HG03025 (cell line): Measurements from ENCODE around the gene TRIM2.

Experiments used
- ATAC-seq: cut with Tn5 transposase; IDR thresholded peaks from one replicate; pipeline ENCODE4 v1.9.1; 2021; ENCODE audit warnings: mild to moderate bottlenecking, moderate library complexity; ENCODE audit not compliant: unreplicated experiment, low FRiP score

TRIM2 gene

GRCh38 chr4:153362184-153362583, 157.9 kb downstream of the TRIM2 start:
- ATAC-seq = no peak

GRCh38 chr4:153364061-153364460, 159.8 kb downstream of the TRIM2 start:
- no peak for ATAC-seq

- no peak for ATAC-seq
Observed at GRCh38 chr4:153365003-153365402, 160.8 kb downstream of the TRIM2 start.

- ATAC-seq = no peak
Observed at GRCh38 chr4:153366486-153366885, 162.2 kb downstream of the TRIM2 start.

- ATAC-seq = no peak
Observed at GRCh38 chr4:153367092-153367491, 162.8 kb downstream of the TRIM2 start.

- no peak for ATAC-seq
Observed at GRCh38 chr4:153369021-153369420, 164.8 kb downstream of the TRIM2 start.

GRCh38 chr4:153371701-153372234, 167.5 kb downstream of the TRIM2 start:
- ATAC-seq = no peak

- no peak for ATAC-seq
Observed at GRCh38 chr4:153372967-153373562, 168.8 kb downstream of the TRIM2 start.

- no peak for ATAC-seq
Observed at GRCh38 chr4:153374442-153374841, 170.2 kb downstream of the TRIM2 start.

- ATAC-seq = no peak
Observed at GRCh38 chr4:153375303-153375702, 171.1 kb downstream of the TRIM2 start.

- no peak for ATAC-seq
Observed at GRCh38 chr4:153383131-153383530, 178.9 kb downstream of the TRIM2 start.

GRCh38 chr4:153384160-153384559, 179.9 kb downstream of the TRIM2 start:
- ATAC-seq = no peak

GRCh38 chr4:153385784-153386183, 181.5 kb downstream of the TRIM2 start:
- no peak for ATAC-seq

- ATAC-seq = no peak
Observed at GRCh38 chr4:153387981-153388380, 183.7 kb downstream of the TRIM2 start.
